Neural crest cell (in vitro differentiated cells): ENCODE measurements around the gene MAGEL2. TPM values are rescaled to one million over a fixed set of nuclear protein-coding genes. Genes with fewer than 3 reads are reported as not detected.

Experiments used
- DNase-seq: peaks from one replicate; pipeline ENCODE4 v3.0.0; 2021; ENCODE audit warnings: low read depth, mixed read lengths, low spot score
- H3K27ac Mint-ChIP-seq: one replicate; pipeline ENCODE4 v1.8.0; 2021; ENCODE audit warnings: mild to moderate bottlenecking, mixed read lengths; ENCODE audit not compliant: unreplicated experiment
- H3K27me3 Mint-ChIP-seq: 2 replicates; pipeline ENCODE4 v1.8.0; 2021; ENCODE audit warnings: low read depth, mild to moderate bottlenecking, mixed read lengths
- H3K36me3 Mint-ChIP-seq: 2 replicates; pipeline ENCODE4 v1.8.0; 2021; ENCODE audit warnings: low read depth, mild to moderate bottlenecking, mixed read lengths
- H3K4me1 Mint-ChIP-seq: 2 replicates; pipeline ENCODE4 v1.8.0; 2021; ENCODE audit warnings: mixed read lengths
- H3K4me3 Mint-ChIP-seq: one replicate; pipeline ENCODE4 v1.8.0; 2021; ENCODE audit warnings: mild to moderate bottlenecking, mixed read lengths
- H3K9me3 Mint-ChIP-seq: 2 replicates; pipeline ENCODE4 v1.8.0; 2021; ENCODE audit warnings: mixed read lengths
- total RNA-seq: library from RNA; stranded (reverse); gene quantifications from 2 replicates; pipeline ENCODE4 v1.2.1, GENCODE V29; 2021
- TF ChIP-seq, protein P1 (sequence below): fragments of 200-600 bp; sonication (generic); conservative IDR thresholded peaks from 2 replicates; pipeline ENCODE4 v1.5.0; 2021; ENCODE audit warnings: antibody characterized with exemption, mild to moderate bottlenecking

The MAGEL2 gene
- total RNA-seq, 1 donor from 2014 or later: 11.9 TPM

DNA sequence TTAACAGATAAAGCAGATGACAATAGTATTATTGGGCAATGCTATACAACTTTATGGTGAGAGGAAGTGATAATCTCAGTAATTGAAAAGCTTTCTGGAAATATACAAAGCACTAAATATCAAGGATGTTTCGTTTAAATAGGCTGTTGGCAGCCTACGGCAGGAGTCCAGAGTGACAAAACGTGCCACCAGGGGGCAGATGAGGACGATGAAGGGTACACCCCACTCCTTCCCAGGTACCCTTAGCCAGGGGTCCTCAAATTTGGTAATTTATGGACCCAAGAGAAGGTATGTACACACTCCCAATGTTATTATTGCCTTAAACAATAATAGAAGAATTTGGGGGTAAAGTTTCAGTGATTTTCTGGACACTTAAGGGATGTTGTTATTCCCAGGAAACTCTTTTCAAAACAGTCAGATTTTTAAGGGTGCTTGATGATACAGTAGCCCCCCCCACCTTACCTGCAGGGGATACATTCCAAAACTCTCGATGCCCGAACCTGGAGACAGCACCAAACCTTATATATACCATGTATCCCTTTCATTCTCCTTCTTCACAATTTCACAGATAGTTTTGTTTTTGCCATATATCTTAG, 1.4 kb upstream of the MAGEL2 start:
- Mint-ChIP-seq H3K4me1 (peaks cover 18% of the 10 kb centered on the region), H3K9me3 (no peaks in the 10 kb centered on the region), H3K4me3 (peak overlapping the region; percentile 87), H3K27me3 (no peaks in the 10 kb centered on the region), H3K27ac (no peak overlapping the region), H3K36me3 (peaks cover 2% of the 10 kb centered on the region)
- DNase-seq: peak; percentile 59
- TF ChIP-seq, protein P1, sequence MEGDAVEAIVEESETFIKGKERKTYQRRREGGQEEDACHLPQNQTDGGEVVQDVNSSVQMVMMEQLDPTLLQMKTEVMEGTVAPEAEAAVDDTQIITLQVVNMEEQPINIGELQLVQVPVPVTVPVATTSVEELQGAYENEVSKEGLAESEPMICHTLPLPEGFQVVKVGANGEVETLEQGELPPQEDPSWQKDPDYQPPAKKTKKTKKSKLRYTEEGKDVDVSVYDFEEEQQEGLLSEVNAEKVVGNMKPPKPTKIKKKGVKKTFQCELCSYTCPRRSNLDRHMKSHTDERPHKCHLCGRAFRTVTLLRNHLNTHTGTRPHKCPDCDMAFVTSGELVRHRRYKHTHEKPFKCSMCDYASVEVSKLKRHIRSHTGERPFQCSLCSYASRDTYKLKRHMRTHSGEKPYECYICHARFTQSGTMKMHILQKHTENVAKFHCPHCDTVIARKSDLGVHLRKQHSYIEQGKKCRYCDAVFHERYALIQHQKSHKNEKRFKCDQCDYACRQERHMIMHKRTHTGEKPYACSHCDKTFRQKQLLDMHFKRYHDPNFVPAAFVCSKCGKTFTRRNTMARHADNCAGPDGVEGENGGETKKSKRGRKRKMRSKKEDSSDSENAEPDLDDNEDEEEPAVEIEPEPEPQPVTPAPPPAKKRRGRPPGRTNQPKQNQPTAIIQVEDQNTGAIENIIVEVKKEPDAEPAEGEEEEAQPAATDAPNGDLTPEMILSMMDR: peak; percentile 73

DNA sequence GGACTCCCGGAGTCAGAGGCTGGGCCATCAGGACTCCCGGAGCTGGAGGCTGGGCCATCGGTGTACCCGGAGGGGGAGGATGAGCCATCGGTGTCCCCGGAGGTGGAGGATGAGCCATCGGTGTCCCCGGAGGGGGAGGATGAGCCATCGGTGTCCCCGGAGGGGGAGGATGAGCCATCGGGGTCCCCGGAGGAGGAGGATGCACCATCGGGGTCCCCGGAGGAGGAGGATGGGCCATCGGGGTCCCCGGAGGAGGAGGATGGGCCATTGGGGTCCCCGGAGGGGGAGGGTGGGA, 719 bp downstream of the MAGEL2 start:
- H3K36me3 Mint-ChIP-seq: peaks cover 2% of the 10 kb centered on the region

DNA sequence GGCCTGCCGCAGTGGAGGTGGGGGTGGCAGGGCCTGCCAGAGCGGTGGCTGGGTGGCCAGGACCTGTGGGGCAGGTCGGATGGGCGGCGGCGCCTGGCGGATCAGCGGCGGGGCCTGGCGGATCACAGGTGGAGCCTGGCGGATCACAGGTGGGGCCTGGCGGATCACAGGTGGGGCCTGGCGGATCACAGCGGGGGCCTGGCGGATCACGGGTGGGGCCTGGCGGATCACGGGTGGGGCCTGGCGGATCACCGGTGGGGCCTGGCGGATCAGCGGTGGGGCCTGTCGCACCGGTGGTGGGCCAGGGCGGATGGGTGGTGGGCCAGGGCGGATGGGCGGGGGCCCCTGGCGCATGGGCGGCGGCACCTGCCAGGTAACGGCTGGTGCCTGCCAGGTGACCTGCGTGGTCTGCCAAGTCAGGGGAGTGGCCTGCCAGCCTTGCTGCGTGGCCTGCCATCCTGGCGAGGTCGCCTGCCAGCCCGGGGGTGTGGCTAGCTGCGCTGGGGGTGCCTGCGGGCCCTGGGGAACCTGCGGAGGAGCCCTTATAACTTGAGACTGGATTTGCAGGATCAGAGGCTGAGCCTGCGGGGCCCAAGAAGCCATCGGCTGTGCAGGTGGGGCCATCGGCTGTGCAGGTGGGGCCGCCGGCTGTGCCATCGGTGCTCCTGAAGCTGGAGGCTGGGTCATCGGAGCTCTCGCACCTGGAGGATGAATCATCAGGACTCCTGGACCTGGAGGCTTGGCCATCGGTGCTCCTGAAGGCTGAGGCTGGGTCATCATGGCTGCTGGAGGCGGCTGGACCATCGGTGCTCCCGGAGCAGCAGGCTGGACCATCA, 1.3 kb downstream of the MAGEL2 start:
- Mint-ChIP-seq H3K9me3 (no peaks in the 10 kb centered on the region), H3K4me3 (peak overlapping the region; percentile 66), H3K36me3 (peaks cover 2% of the 10 kb centered on the region), H3K4me1 (peaks cover 31% of the 10 kb centered on the region), H3K27me3 (no peaks in the 10 kb centered on the region), H3K27ac (peak overlapping the region; percentile 43)
- TF ChIP-seq, protein P1: no peak
- no peak for DNase-seq

More for the DNA sequence above, 719 bp downstream of the MAGEL2 start:
- Mint-ChIP-seq H3K9me3 (no peaks in the 10 kb centered on the region), H3K4me3 (peak overlapping the region; percentile 66), H3K4me1 (peaks cover 31% of the 10 kb centered on the region), H3K27ac (peak overlapping the region; percentile 43), H3K27me3 (no peaks in the 10 kb centered on the region)
- TF ChIP-seq, protein P1: no peak
- no peak for DNase-seq

DNA sequence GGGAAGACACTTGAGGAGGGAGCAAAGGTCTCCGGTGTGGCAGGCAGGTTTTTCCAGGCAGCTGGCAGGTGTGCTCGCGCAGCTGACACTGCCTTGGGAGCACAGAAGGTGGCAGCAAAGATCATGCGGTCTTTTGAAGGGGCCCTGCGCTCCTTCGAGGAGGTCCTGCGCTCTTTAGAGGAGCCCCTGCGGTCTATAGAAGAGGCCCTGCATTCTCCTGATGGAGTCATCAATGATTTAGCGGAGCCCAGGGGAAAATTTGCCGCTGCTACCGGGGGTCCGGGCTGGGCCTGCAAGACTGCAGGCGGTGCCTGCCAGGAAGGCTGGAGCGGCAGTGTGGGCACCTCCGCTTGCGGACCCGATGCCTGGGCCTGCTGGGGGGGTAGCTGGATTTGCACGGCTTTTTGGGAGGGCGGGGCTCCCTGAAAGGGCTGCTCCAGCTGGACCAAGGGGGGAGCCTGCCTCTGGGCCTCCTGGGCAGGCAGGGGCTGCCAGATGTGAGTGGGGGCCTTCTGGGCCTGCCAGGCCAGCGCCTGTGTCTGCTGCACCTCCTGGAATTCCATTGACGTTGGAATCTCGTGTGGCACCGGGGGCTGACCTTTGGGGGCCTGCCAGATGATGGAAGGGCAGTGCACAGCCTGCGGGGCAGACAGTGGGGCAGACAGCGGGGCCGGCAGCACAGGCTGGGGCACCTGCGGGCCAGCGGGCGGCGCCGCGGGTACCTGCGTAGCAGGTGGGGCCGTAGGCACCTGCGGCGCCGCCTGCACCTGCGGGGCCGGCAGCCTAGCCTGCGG, 2.1 kb downstream of the MAGEL2 start:
- peaks cover 2% of the 10 kb centered on the region for H3K36me3 Mint-ChIP-seq
- H3K4me1 Mint-ChIP-seq: peaks cover 31% of the 10 kb centered on the region
- peak; percentile 25 for DNase-seq
- no peaks in the 10 kb centered on the region for H3K27me3 Mint-ChIP-seq
- H3K27ac Mint-ChIP-seq: no peak overlapping the region
- TF ChIP-seq, protein P1: peak; percentile 53
- H3K4me3 Mint-ChIP-seq: peak overlapping the region; percentile 81
- no peaks in the 10 kb centered on the region for H3K9me3 Mint-ChIP-seq

DNA sequence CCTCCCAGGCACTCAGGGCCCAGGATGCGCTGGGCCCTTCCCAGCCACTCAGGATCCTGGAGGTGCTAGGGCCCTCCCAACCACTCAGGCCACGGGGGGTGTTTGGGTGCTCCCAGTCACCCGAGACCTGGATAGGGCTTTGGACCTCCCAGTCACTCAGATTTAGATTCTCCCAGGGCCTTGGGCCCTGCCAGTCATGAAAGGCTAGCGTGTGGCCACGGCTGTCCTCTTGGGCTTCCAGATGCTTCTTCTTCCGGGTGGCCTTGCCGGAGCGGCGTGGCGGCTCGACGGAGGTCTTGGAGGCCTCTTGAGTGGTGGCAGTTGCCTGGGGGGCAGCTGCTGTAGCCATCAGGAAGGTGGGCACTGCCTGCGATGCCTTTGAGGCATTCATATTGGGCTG, 2.8 kb downstream of the MAGEL2 start:
- Mint-ChIP-seq H3K9me3 (no peaks in the 10 kb centered on the region), H3K27ac (no peak overlapping the region), H3K4me1 (peaks cover 27% of the 10 kb centered on the region), H3K27me3 (no peaks in the 10 kb centered on the region), H3K4me3 (peak overlapping the region; percentile 81), H3K36me3 (peaks cover 2% of the 10 kb centered on the region)
- TF ChIP-seq, protein P1: no peak
- no peak for DNase-seq
